Measurements from ENCODE around the gene C8G.

Gene C8G

DNA sequence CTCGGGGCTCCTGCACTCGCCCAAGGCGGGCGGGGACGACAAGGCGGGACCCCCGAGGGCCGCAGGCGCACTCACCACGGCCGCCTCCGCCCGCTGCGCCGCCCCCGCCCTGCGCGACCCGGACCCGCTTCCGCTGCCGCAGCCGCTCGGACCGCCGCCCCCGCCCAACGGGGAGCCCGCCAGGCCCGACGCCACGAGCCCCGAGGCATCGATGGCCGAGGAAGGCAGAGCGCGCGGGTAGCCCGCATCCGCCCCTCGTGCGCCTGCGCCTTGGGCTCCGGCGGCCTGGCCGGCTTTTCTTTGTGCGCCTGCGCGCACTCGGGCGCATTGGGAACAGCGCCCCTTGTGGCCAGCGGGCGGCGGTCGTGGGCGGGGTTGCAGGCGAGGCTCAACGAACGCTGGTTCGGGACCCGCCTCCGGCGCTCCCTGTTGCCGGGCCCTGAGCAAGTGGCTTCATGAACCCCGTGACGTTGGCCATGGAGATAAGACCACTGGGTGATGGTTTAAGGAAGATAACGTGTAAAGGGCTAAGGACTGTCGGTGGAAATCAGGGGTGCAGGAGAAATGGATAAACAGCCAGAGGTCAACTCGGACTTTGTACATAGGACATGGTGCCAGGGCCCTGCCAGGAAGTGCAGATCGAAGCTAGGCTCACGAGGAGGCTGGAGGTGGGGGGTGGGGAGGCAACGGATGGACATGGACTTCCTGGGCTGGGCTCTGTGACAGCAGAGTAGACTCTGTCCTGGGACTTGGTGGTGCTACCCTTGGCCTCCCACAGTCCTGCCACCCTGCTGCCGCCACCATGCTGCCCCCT is at the start of gene C8G, which contains the start of gene FBXW5:
TSS of gene C8G (plus strand) at position 725 of the 814 bp plus-strand sequence. CDS start at position 803, 78 bp downstream.
TSS of gene FBXW5 (minus strand) at position 220 of the 814 bp plus-strand sequence. CDS start 655 bp downstream, outside the sequence.
- FAIRE-seq, result no peak

DNA sequence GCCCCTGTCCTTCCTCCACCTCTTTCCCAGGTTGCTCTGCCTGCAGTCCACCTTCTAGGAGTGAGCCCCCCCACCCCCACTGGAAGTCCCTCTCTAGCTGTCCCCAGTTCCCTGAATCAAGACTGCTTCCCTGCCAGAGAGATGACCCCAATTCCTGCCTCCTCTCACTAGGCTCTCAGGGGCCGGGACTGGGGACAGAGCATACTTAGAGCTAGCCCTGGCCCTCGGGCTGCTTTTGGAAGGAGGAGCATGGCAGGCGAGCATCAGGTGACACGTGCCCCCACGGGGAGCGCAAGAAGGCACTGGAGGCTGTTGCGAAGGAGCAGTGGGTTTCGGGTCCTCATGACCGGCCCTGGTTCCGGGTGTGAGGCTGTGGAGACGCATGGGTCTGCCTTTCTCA is 49.0 kb upstream of the C8G start:
- FAIRE-seq, result no peak

DNA sequence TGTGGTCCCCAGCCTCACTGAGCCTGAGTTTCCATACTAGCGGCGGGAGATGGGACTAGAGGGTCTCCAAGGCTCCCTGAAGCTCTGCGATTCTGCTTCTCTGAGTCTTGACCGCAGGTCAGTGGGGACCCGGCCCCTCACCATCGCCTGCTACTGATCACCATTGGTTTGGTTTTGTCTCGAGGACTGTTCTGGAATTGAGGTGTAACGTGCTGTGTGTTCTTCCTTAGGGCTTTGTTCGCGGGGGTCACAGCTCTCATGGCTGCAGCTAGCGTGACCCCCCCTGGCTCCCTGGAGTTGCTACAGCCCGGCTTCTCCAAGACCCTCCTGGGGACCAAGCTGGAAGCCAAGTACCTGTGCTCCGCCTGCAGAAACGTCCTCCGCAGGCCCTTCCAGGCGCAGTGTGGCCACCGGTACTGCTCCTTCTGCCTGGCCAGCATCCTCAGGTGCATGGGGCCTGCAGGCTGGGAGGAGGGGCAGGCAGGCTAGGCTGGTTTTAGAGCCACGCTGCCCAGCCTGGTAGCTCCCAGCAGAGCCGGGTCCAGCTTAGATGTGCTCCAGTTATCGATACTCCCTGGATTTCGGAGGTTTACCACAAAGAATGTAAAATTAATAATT is 46.5 kb upstream of the C8G start:
- no peak for FAIRE-seq

DNA sequence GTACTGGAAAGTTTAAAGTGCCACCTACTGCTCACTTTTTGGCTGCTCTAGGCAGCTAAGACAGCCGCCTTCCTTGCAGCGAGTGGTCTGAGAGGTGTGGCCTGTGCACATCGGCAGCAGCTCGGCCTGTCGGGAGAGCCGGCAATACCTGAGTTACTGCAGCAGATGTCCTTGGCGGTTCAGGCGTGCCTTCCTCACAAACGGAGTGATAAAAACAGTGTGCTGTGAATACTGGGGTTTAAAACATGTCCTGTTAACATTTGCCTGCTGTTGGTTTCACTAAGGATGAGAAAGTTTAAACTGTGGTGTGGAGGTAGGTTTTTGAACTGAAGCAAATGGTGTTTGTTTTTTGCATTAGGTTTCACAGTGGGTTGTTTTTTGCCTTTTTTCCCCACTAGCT is 45.8 kb upstream of the C8G start:
- FAIRE-seq, result no peak

DNA sequence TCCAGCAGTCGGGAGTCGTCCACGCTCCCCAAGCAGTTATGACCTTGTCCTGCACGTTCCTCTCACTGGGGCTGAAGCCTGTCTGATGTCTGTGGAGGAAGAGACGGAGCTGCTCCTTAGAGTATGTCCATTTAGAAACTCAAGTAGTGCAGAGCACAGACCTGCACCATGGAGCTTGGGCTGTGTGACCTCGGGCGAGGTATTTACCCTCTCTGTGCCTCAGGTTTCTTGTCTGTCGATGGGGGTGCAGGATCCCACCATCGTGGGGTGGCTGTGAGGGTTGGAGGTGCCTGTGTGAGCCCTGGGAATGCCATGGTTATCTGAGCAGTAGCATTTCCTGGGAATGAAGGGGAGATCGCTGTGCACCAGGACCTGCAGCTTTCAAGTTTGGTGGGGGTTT is 44.5 kb upstream of the C8G start:
- no peak for FAIRE-seq

DNA sequence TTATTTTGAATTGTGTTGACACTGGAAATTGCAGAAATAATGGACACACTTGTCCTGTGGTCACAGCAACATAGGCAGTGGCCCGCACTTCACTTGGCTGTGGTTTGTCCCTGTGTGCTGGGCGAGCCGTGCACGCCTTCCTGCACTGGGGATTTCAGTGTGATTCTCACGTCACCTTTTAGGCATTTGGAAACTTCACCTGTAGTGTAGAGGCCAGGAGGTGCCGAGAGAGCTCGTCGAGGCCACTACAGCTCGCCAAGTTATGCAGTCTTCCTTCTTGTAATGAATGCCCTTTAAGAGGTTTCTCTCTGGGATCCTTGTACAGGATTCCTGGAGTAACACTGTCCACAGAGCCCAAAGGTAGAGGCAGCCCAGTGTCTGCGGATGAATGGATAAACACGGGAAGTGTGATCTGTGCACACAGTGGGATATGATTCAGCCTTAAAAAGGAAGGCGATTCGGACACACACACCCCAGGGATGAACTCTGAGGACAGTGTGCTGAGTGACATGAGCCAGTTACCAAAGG is 44.0 kb upstream of the C8G start:
- no peak for FAIRE-seq

DNA sequence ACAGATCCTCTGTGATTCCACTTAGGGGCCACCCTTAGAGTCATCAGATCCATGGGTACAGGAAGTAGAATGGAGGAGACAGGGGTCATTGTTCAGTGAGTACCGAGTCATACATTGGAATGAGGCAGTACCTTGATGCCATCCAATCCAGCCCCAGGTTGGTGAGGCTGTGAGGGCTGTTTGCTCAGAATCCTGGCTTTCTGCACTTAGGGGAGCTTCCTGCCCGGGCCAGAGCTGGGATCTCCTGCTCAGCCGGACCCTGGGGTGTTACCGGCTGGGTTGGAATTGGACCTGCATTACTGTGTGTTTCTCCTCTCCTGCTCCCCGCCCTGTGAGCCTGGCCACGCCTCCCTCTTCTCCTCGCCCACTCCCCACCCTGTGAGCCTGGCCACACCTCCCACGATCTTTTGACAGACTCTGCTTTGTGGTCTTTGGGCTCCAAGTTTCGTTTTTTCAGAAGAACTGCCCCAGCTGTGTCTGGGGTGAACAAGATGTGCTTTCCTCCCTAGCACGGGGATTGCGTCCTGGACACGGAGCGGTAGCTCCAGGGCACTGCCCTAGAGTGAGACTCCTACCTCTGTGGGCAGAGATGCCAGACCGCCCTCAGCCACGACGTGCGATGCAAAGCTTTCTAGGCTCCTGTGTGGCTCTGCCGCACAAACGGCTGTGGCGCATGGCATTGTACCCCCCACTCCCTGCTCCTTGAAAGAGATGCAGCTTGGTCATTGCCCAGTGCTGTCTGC is 43.4 kb upstream of the C8G start:
- no peak for FAIRE-seq

DNA sequence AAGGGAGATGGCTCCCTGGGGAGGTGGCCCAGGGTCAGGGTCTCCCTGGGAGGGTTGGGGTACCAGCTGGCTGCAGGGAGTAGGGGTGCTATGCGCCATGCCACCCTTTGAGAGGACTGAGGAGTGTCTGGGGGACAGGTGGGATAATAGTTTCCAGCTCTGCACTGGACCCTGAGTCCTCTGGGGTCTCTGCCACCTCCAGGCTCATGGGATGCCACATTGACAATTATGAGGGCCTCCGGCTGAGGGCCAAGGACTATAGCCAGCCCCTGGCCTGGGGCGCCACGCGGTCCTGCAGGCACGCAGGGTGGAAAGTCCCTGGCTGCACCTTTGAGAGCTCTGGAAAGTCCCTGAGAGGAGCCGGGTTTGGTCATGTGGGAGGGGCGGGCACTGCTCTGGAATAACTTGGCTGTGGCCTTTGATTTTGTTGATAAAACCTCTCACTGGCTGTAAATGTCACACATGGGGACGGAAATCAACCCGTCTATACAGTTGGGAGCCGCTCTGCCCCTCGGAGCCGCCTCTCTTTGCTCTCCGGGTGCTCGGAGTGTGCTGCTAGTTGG is 42.7 kb upstream of the C8G start:
- no peak for FAIRE-seq

DNA sequence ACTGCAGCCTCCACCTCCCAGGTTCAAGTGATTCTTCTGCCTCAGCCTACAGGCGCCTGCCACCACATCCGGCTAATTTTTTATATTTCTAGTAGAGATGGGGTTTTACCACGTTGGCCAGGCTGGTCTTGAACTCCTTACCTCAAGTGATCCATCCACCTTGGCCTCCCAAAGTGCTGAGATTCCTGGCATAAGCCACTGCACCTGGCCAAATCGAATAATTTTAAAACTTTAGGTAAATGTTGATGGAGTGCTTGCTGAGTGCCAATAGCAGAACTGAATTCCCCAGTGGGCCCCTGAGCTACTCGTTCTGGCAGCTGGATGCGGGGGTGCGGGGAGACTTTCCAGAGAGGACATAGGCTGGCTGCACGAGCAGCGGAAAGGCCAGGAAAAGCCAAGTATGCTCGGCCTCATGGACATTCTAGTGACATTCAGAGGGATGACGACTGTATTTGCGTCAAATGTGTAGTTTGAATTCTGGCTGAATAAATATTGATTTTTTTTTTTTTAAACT is 41.9 kb upstream of the C8G start:
- FAIRE-seq, result no peak

DNA sequence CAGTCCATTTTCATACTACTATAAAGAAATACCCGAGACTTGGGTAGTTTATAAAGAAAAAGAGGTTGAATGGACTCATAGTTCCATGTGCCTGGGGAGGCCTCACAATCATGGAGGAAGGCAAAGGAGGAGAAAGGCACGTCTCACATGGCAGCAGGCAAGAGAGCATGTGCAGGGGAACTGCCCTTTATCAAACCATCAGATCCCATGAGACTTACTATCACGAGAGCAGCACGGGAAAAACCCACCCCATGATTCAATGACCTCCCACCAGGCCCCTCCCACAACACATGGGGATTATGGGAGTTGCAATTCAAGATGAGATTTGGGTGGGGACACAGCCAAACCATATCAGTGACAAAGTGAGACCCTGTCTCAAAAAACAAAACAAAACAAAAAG is 38.8 kb upstream of the C8G start:
- FAIRE-seq, result no peak

DNA sequence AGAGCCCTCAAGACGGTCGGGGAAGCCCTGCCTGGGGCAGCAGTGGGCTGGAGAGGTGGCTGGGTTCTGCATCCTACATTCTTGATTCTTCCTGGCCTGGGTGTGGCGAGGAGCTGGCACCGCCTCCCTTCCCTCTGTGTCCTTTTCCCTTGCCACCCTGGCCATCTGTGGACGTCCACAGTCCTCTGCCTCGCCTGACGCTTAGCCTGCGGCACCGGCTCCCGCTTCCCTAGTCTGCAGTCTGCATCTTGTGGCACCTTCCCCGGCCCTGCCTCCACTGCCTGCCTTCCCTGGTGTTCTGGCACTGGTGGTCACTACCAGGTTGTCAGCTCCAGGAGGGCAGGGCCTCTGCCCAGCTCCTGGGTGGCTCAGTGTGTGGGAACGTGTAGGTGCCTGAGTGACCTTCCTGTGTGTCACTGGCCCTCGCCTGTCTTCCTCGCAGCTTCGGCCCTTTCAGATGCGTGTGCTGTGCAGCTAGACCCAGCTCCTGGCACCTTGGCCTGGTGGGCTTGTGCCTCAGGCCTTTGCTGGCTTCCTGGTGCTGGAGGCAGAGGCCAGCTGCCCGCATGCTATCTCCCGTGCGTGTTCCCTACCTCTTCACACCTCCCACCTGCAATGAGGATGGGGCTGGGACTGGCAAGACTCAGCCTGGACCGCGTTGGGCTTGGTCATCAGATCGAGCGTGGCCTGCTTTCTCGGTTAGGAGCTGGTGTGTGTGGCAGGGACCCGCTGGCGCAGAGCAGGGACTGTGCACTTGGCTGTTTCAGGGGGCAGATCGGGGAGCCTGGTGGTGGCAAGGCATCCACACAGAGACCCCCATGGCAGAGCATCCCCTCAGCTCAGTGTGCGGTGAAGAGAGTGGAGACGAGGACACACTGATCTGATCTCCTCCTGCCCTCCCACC is 37.8 kb upstream of the C8G start:
- FAIRE-seq, result no peak

DNA sequence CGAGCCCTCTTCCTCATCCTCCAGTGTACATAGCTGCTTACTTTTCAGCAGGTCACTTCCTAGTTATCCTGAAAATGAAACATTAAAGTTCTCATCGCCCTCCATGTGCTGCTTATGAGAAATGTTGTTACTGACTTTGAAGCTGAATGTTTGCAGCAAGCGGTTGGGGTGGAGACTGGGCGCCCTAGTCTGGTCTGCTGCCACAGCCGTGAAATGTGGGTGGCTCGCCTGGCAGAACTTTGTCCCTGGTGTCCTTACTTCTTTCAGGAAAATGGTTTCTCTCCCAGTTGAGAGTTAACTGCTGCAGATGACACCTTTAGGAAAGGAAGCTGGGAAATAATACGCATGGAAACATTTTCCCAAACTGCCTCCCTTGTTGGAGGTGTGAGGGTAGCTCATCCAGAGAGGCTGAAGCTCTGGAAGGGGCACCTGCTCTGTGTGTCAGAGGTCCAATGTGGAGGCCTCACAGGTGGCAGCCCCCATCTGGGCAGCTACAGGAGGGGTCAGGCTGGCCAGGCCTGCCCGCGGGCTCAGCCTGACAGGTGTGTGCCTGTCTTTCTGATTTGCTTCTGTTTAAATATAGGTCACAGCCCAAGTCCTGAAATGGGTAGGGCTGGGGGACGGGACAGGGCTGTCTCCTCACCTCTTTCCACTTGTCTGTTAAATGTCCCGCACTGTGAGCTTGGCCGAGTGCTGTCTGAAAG is 34.7 kb upstream of the C8G start:
- FAIRE-seq, result no peak

DNA sequence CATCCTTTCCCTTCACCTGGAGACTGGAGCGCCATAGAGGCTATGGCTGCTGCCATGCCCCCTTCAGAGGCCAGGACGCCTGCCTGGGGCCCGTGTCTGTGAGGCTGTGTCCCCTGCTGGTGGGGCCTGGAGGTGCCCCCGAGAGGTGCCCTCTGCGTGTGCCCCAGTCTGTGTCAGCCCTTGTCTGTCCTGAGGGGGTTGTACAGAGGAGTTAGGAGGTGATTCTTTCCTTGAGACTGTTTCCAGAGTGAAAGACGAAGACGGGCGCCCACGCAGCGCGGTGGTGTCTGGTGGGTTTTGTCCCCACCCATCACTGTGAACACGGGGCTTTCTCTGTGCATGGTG is 34.2 kb upstream of the C8G start:
- FAIRE-seq, result no peak

DNA sequence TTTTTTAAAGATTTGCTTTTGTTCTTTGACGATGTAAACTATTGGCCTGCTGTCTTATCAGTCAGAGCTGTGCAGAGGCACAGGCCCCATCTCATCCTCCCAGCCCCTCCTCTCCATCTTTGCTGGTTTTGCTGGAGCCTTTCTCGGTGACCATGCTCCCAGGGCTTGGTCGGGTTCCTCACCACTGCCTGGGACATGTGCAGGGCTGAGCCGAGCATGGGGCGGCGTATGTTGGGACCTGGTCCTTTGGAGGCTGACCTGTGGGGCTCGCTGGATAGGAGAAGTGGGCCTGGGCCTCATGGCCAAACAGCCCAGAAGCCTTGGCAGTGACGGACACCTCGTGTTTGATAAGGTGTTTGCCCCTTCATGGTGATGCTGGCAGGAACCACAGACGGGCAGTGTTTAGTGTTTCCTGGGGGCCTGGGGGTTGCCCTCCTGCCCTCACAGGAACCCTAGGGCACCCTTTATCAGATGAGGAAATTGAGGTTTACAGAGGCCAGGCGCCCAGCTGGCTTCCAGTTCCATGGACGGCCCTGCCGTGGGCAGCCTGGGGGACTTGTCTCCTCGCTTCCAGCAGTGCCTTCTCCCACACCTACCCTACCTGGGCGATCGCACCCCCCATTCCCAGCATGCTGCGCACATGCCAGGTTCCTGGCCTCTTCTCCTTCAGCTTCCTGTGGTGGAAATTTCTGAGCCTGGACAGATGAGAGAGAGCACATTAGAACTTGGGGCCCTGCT is 31.2 kb upstream of the C8G start:
- no peak for FAIRE-seq

DNA sequence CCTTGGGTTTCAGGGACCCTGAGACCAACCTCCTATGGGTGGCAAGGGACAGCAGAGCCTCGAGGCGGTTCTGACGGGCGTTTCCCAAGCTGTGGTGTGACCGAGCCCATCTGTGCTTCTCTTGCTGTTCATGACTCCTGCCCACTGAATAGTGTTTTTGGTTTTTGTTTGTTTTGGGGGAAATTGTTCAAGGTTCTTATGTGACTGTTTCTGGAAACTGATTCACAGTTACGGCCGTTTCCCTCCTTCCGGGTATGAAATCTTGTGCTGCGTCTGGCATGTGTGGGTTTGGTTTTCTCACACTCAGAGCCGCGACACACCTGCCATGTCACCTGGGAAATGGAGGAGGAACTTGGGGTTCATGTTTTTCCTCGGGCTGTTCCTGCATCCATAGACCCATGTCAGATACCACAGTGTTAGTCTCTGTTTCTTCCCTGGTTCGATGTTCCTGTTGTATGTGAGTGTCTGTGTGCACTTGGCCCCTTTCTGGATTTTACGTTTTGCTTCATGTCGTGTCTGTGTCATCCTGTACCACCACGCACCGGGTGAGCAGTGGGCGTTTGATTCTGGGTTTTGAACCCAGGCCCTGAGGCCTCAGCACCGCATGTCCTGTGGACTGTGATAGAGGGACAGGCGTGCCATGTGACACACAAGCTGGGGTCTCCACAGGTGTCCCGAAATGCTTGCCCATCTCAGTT is 29.3 kb upstream of the C8G start:
- FAIRE-seq, result no peak

DNA sequence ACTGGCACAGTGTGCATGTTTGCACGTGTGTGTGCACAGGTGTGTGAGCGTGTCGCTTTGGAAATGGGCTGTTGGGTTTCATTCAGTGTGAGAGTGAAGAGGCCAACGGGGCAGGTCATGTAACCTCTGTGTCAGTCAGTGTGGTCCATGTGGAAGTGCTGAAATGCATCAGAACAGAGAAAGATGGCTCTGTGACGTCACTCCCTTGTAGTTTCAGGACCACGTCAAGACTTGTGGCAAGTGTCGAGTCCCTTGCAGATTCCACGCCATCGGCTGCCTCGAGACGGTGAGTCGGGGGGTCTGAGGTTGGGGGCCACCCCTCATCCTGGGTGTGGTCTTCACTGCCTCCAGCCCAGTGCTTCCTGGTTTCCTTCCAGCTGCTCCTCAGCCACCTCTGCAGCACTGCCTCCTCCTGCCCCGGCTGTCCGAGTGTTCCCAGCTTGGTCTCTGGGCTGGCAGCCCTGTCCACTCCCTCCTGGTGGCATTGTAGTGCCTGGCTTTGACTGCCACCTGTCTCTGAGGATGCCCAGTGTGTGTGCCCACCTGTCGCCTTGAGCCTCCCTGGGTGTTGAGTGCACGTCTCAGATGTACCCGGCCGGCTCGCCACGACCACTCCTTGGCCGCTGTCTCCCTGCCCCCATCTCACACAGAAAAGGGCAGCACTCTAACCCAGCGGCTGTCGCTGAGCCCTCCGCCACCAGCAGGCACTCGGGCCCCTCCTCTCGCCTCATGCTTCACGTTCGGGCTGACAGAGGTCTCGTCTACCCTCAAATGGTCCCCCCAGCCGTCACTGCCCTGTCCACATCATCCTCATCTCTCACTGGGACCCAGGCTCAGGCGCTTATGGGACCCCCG is 28.5 kb upstream of the C8G start:
- FAIRE-seq, result no peak

DNA sequence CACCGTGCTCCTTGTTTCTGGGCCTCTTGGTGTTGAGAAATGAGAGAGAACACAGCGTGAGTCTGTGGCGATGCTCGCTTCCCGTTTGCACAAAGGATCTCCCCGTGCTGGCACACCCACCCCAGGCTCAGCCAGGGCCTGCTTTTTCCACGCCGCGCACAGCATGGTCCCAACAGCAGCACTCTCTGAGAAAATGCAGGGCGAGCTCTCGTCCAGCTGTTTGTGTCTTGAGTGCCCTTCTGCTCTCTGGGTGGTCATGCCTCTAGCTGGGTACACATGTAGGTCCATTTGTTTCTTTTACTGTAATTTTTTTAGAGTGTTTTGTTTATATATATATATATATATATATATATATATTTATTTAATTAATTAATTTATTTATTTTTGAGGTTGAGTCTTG is 27.1 kb upstream of the C8G start:
- FAIRE-seq, result no peak

DNA sequence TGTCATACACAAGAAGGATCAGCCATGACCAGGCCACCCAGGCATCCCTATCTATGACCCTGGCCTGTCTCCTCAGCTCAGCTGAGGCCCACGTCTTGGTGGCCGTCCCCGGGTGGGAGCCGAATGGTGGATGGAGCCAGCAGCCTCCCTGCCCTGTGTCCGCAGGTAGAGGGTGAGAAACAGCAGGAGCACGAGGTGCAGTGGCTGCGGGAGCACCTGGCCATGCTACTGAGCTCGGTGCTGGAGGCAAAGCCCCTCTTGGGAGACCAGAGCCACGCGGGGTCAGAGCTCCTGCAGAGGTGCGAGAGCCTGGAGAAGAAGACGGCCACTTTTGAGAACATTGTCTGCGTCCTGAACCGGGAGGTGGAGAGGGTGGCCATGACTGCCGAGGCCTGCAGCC is 25.0 kb upstream of the C8G start:
- no peak for FAIRE-seq

DNA sequence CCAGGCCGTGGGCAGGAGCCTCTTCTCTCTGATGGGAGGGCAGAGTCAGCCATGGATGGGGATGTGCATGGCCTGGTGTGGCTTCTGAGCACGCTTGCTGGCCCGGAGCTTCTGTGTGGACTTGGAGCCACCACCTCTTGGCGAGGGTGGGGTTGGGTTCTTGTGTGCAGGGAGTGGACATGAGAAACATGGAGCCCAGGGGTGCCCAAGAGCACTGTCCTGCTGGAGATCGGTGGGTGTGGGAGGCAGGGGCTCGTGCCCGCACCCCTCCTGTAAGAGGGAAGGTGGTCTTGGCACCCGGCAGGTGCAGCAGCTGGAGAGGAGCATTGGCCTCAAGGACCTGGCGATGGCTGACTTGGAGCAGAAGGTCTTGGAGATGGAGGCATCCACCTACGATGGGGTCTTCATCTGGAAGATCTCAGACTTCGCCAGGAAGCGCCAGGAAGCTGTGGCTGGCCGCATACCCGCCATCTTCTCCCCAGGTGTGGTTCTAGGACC is 24.3 kb upstream of the C8G start:
- FAIRE-seq, result no peak
